ENCODE results near the gene ZCCHC14.
"Not testable (repeated sequence)": the region's sequence is repeated elsewhere in the genome, so short reads cannot be mapped to it uniquely, and the experiment has no call there.

Gene ZCCHC14

DNA sequence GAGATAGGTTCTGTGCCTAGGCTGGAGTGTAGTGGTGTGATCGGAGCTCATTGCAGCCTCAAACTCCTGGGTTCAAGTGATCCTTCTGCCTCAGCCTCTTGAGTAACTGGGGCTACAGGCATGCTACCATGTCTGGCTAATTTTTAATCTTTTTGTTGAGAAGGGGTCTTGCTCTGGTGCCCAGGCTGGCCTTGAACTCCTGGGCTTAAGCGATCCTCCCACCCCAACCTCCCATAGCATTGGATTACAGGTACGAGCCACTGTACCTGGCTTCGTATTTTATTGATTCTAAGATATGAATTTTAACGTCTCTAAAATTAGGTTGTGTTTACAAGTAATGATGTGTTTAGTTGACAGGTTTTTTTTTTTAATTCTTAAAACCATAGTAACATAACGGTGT, 30.8 kb upstream of the ZCCHC14 start:
- DNase-seq = not testable (repeated sequence)

- not testable (repeated sequence) for DNase-seq
Observed at GRCh38 chr16:87521764-87522163, 28.9 kb upstream of the ZCCHC14 start.

DNA sequence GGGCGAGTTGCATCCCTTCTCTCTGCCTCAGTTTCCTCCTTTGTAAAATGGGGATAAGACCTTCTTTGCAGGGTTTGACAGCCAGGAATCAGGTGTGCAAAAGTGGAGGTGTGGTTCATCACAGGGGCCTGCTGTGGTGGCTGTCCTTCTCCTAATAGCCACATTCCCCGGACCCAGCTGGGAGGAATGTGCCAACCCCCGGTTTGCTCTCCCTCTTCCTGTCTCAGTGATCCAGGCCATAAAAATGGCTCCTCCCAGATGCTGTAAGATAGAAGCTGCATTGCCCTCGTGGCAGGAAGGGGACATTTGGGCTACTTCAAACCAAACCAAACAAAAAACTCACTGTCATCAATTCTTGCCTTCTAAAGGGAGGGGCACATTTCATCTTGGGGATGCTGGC, 26.3 kb upstream of the ZCCHC14 start:
- not testable (repeated sequence) for DNase-seq

DNA sequence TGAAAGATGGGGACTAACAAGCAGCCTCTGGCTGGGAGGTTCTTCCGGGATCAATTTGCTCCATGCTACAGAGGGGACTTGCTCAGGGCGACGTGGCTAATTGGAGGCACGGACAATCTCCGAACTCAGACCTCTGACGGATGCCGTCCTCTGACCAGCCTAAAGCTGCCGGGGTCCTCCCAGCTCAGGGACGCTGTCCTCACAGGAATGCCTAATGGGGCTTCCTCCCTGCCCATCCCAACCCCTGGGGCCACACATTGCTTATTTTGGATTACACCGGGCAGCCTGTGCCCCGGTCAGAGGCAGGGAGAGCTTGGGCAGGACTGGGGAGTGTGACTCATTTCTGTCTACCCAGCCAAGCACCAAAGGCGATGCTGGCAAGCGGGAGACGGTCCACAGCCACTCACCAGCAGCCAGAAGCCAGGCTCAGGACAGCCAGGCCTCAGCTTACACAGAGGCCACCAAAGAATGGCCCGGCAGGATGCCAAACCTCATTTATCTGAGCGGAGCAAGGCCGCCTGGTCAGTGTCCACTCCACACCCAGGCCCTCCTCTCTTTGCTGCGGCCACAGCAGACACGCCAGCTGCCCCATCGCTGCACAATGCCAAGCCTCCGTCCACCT, 25.7 kb upstream of the ZCCHC14 start:
- DNase-seq = not testable (repeated sequence)

GRCh38 chr16:87517610-87518429, 25.0 kb upstream of the ZCCHC14 start:
- not testable (repeated sequence) for DNase-seq

GRCh38 chr16:87516361-87516760, 23.5 kb upstream of the ZCCHC14 start:
- no peak for DNase-seq

DNA sequence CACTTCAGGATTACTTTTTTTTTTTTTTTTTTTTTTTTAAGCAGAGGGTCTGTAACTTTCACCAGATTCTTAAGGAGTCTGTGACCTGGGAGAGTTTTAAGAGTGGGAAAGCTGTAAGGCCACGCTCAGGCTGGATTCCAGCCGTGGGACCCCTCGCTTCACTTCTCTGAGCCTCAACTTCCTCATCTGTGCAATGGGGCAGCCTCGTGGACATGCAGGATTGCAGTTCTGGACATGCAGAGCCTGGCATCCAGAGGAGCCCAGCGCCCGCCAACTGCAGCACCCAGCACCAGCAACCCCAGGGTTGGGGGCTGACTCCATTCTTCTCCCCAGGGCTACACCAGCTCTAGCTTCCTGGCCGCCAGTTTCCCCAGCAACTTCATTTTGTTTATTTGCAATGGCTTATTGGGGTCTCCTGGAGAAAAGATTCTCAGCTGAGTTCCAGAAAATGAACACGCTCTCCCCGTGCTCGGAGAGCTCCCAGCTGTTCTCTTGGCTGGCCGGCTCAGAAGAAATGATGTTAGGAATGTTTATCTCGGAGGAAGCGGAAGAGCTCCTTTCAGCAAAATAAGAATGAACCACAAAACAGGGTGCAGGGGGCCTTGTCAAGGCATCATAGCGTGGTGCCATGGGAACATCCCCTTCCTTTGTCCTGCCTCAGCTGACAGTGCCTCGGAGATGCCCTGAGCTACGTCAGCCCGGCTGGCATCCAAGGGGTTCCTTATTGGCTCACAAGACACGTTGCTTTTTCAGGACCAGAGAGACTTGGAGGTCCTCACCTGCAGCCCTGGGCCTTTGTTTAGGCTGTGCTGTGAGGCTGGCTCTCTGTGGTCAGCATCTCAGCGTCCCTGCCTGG, 22.9 kb upstream of the ZCCHC14 start:
- no peak for DNase-seq

- DNase-seq = not testable (repeated sequence)
Observed at GRCh38 chr16:87509778-87510177, 17.0 kb upstream of the ZCCHC14 start.

DNA sequence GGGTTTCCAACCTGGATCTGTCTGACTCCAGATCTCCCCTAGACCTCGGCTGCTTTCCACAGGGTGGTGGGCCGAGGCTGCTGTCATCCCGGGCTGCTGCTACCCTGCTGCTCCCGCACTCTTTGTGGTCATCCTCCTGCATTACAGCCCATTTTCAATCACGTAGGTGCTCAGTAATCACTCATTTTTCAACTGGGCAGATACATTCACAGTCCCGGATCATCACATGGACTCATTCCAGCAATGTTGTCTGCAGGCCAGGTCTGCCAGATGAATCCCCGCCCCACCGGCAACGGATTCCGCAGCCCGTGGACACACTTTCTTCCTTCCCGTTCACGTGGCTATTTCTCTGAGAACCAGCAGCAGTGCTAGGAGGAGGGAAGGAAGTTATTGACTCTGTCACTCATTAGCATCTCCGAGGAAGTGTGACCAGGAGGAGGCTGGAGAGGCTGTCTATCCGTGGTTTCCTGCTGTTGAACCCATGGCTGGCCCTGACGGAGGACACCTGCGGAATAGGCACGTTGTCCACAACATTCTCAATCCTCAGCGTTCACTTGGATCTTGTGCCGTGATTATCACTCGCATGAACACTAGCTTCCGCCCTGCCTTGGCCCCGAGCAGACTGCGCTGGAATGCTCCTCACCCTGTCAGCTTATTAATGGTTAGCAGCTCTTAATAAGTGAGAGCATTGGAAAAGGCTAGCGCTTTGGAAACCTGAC, 14.7 kb upstream of the ZCCHC14 start:
- no peak for DNase-seq

DNA sequence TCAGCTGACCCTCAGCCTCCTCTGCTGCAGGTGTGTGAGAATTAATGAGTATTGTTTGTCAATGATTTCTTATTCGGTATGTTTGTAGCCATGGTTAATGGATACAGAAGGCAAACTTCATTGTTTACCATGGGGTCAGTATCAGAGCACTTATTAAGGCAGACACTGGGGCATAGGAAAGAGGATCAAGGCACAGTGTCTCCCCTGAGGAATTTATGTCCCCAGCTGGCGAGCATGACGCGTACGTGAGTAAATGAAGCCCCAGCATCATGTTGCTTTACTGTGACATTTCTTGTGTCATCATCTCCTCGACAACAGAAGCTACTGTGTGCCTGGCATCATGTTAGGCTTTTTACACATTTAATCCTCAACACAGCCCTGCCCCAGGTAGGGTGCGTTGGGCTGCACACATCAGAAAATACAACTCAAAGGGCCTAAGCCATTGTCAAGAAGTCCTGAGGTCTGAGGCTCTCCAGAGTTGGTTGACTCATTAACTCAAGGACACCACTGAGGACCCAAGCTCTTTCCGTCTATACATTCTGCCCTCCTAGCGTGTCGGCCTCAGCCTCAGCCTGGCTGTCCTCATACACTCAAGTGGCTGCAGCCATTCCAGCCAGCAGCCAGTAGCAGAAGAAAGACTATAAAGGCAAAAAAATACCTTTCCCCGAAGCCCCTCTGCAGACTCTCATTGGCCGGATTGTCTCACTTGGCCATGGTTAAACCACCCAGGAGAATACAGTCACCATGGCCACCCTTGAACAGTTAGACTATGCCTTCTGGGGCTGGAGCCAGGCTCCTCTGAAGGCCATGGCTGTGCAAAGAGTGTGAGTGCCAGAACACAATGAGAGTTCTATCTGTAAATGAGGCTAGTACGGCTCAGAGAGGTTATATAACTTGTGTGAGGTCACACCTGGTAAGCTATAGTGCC, 13.9 kb upstream of the ZCCHC14 start:
- no peak for DNase-seq

DNA sequence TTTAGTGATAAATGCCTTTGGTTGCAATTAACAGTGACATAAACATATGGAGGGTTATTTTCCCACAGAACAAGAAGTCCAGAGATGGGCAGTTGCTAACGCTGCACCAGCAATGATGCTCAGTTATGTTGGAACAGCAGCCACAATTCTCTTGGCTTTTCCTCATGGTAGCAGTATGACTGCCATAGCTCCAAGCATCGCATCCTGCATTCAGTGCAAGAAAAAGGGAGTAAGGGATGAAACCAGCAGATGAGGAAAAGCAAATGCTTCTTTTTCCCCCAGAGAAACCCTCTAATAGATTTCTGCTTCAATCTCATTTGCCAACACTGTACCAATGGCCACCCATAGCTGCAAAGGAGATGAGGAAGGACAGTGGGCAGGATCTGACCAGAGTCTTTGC, 13.0 kb upstream of the ZCCHC14 start:
- no peak for DNase-seq

DNA sequence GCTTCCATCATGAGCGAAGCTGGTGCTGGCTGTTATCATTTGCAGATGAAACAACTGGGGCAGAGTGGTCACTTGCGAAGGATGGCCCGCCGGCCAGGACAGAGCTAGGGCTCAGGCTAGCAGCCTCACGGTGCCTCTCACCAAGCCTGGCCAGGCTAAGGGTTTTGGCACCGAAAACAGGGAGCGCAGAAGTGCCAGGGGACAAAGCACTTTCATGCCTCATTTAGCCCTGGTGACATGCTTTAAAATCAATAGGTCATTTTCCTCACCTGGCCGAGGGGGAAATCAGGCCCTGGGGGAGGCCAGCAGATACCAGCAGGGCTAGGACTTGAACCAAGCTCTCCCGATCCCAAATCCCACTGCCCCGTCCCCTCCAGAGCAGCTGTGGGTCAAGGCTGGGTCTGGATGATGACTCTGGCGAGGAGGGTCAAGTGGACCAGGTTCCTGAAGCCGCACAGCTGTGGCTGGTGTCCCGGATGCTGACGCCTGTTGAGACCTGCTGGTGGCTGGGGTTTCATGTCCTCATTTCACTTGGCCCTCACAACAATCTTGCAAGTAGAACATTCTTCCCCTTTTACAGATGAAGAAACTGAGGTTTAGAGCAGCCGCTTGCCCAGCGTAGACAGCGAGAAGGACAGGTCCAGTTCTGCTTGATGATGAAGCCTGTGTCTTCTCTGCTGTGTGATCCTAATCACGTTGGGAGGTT, 10.6 kb upstream of the ZCCHC14 start:
- DNase-seq = not testable (repeated sequence)

DNA sequence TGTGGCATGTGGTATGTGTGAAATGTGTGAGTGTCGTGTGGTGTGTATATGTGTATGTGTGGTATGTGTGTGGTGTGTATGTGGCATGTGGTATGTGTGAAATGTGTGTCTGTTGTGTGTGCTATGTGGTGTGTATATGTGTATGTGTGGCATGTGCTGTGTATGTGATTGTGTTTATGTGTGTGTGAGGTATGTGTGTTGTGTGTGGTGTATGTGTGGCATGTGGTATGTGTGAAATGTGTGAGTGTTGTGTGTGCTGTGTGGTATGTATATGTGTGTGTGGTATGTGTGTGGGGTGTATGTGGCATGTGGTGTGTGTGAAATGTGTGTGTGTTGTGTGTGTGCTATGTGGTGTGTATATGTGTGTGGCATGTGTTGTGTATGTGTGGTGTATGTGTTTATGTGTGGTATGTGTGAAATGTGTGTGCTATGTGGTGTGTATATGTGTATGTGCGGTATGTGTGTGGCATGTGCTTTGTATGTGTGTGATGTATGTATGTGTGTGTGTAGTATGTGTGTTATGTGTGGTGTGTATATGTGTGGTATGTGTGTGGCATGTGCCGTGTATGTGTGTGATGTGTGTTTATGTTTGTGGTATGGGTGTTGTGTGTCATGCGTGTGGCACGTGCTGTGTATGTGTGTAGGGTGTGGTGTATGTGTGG, 9.6 kb upstream of the ZCCHC14 start:
- no peak for DNase-seq

GRCh38 chr16:87501117-87501516, 8.3 kb upstream of the ZCCHC14 start:
- DNase-seq = no peak

- DNase-seq = no peak
Observed at GRCh38 chr16:87499189-87499486, 6.3 kb upstream of the ZCCHC14 start.

- no peak for DNase-seq
Observed at GRCh38 chr16:87498324-87499188, 5.7 kb upstream of the ZCCHC14 start.

DNA sequence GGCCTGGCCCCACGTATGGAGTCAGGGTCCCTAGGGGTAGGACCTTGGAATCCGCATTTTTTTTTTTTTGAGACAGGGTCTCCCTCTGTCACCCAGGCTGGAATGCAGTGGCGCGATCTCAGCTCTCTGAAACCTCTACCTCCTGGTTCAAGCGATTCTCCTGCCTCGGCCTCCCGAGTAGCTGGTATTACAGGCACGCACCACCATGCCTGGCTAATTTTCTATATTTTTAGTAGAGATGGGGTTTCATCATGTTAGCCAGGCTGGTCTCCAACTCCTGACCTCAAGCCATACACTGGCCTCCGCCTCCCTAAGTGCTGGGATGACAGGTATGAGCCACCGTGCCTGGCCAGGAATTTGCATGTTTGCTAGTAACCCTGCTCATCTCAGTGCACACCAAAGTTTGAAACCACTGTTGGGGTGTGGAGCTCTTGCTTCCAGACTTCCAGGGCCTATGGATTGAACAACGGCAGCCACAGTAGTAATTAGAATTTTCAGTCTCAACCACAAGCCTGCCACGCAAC, 5.0 kb upstream of the ZCCHC14 start:
- not testable (repeated sequence) for DNase-seq

DNA sequence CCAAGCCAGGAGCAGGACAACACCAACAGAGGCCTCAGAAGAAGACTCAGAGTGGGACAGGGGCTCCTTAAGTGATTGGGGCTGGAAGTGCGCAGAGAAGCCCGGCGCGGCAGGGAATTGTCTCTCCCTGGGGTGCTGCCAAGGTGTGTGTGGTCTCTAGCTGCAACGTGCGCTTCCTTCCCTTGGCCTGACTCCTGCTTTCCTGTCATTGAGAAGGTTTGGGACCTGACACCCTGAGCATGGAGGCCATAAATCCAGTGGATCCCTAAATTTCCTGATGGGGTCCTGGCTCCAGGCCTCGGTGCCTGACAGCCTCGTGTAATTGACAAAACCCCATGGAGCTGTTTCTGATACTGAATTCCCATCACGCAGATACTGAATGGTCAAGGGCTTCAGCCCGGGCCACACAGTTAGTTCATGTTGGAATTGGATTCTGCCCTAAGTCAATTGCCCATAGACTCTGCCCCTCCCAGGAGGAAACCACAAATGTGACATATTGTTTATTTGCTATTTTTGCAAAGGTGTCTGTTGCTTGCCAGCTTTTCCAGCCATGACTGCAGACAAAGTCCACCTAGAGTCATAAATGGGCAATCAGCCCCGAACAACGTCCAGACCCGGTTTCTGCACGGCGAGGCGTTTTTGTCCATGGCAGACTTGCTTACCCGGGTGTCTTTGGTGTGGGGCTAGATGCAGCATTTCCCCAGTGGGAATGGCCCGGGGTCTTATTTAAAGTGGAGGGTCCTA, 4.4 kb upstream of the ZCCHC14 start:
- DNase-seq = not testable (repeated sequence)

GRCh38 chr16:87496447-87496801, 3.6 kb upstream of the ZCCHC14 start:
- no peak for DNase-seq
